Suprapubic skin (tissue), 4 donors: Measurements from ENCODE around the gene GRAMD4. TPM values are rescaled to one million over a fixed set of nuclear protein-coding genes. Genes with fewer than 3 reads are reported as not detected.

Experiments
- DNase-seq, 2 donors: peaks; one replicate each; pipeline ENCODE4 v3.0.0-alpha.2; 2019; ENCODE audit warnings: low spot score in 2 of 2
- H3K27ac ChIP-seq: fragments of 200-600 bp; sonication (generic); one replicate; pipeline ENCODE4 v1.5.1; 2019
- H3K27me3 ChIP-seq: fragments of 200-600 bp; sonication (generic); one replicate; pipeline ENCODE4 v1.5.1; 2019
- H3K36me3 ChIP-seq: fragments of 200-600 bp; sonication (generic); one replicate; pipeline ENCODE4 v1.5.1; 2019
- H3K4me1 ChIP-seq: fragments of 200-600 bp; sonication (generic); one replicate; pipeline ENCODE4 v1.5.1; 2019
- H3K4me3 ChIP-seq: fragments of 200-600 bp; sonication (generic); one replicate; pipeline ENCODE4 v1.5.1; 2019; ENCODE audit warnings: mild to moderate bottlenecking
- H3K9me3 ChIP-seq: fragments of 200-600 bp; sonication (generic); one replicate; pipeline ENCODE4 v1.5.1; 2019
- CTCF ChIP-seq, 2 donors: fragments of 200-600 bp in 1 of 2; fragments of 450-650 bp in 1 of 2; sonication (generic) in 1 of 2; IDR thresholded peaks; one replicate each; pipeline ENCODE4 v1.5.1; 2016 to 2019; ENCODE audit warnings: antibody characterized with exemption in 2 of 2, mild to moderate bottlenecking in 1 of 2, moderate library complexity in 1 of 2
- EP300 ChIP-seq: sonication (generic); formaldehyde crosslinking; IDR thresholded peaks from one replicate; pipeline ENCODE4 v1.6.1; 2017; ENCODE audit warnings: antibody characterized with exemption
- POLR2A ChIP-seq, 2 donors: fragments of 450-650 bp; IDR thresholded peaks; one replicate each; pipeline ENCODE4 v1.6.1; 2017; ENCODE audit warnings: antibody characterized with exemption in 2 of 2, mild to moderate bottlenecking in 2 of 2, moderate library complexity in 2 of 2
- POLR2AphosphoS5 ChIP-seq, 3 donors: sonication (generic); formaldehyde crosslinking; IDR thresholded peaks; one replicate each; pipeline ENCODE4 v1.6.1; 2017; ENCODE audit warnings: antibody characterized with exemption in 3 of 3
- WGBS: methylation state at CpG from one replicate; pipeline ENCODE4 v1.1.5; 2018; 5-methylcytosine and 5-hydroxymethylcytosine counted together
- total RNA-seq, 4 donors: library from RNA; depleted of rRNA; stranded (reverse); fragments of >200 nt; gene quantifications; one replicate each; pipeline ENCODE4 v1.1.0, GENCODE V29; 2016

The GRAMD4 gene
- total RNA-seq, 4 donors from 2014 or later: 64.1 to 230 (median 164) TPM

DNA sequence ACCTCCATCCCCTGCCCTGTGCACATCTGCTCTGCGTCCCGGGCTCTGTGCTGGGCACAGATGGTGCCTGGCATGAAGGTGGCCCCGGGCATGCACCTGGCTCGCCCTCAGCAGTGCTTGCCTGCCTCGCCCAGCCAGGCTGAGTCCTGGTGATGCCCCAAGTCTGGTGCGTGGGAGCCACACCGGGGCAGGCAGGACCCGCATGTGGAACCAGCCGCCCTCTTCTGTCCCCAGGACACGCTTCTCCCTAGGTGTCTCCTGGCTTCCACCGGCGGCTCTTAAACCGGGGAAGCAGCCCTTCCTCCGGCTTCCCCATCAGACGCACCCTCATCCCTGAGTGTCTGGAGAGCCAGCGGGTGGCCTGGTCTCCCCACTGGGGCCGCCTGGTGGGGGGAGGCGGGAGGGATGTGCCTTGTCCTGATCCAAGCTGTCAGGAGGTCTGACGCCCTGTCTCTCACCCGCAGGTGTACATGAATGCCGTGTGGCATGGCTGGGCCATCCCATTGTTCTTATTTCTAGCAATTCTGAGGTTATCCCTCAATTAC is 45.0 kb downstream of the GRAMD4 start:
- 86% methylated on average over 5 of the region's 21 CpGs for WGBS
- no peaks in the 10 kb centered on the region for H3K27me3 ChIP-seq
- DNase-seq: no peak
- peaks cover 85% of the 10 kb centered on the region for H3K36me3 ChIP-seq
- TF ChIP-seq POLR2A (IDR thresholded peaks at IDR 0.05) (no peak), EP300 (no peak), POLR2AphosphoS5 (IDR thresholded peaks at IDR 0.05) (no peak), CTCF (IDR thresholded peaks at IDR 0.05) (no peak)
- no peaks in the 10 kb centered on the region for H3K9me3 ChIP-seq
- H3K4me3 ChIP-seq: no peak overlapping the region
- H3K27ac ChIP-seq: no peak overlapping the region
- peaks cover 21% of the 10 kb centered on the region for H3K4me1 ChIP-seq

- Histone ChIP-seq H3K27me3 (no peaks in the 10 kb centered on the region), H3K36me3 (peaks cover 91% of the 10 kb centered on the region), H3K4me1 (peaks cover 15% of the 10 kb centered on the region), H3K27ac (no peak overlapping the region), H3K9me3 (no peaks in the 10 kb centered on the region), H3K4me3 (no peak overlapping the region)
- 95% methylated on average over 14 of the region's 18 CpGs for whole genome bisulfite sequencing
- no peak for TF ChIP-seq POLR2A (IDR thresholded peaks at IDR 0.05)
- no peak for TF ChIP-seq EP300
- TF ChIP-seq POLR2AphosphoS5 (IDR thresholded peaks at IDR 0.05): no peak
- TF ChIP-seq CTCF (IDR thresholded peaks at IDR 0.05): no peak
- DNase-seq: no peak
Observed at GRCh38 chr22:46665751-46666280, 45.6 kb downstream of the GRAMD4 start.

DNA sequence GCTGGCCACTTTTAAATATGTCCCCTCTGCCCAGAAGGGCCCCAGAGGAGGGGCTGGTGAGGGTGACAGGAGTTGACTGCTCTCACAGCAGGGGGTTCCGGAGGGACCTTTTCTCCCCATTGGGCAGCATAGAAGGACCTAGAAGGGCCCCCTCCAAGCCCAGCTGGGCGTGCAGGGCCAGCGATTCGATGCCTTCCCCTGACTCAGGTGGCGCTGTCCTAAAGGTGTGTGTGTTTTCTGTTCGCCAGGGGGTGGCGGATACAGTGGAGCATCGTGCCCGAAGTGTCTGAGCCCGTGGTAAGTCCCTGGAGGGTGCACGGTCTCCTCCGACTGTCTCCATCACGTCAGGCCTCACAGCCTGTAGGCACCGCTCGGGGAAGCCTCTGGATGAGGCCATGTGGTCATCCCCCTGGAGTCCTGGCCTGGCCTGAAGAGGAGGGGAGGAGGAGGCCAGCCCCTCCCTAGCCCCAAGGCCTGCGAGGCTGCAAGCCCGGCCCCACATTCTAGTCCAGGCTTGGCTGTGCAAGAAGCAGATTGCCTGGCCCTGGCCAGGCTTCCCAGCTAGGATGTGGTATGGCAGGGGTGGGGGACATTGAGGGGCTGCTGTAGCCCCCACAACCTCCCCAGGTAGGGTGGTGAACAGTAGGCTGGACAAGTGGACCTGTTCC is 46.5 kb downstream of the GRAMD4 start:
- Histone ChIP-seq H3K36me3 (peaks cover 94% of the 10 kb centered on the region), H3K27me3 (no peaks in the 10 kb centered on the region), H3K9me3 (no peaks in the 10 kb centered on the region), H3K27ac (no peak overlapping the region), H3K4me3 (no peak overlapping the region), H3K4me1 (peaks cover 6% of the 10 kb centered on the region)
- DNase-seq: no peak
- TF ChIP-seq CTCF (IDR thresholded peaks at IDR 0.05) (no peak), POLR2AphosphoS5 (IDR thresholded peaks at IDR 0.05) (no peak), POLR2A (IDR thresholded peaks at IDR 0.05) (no peak), EP300 (no peak)
- WGBS: 57% methylated on average over 1 of the region's 17 CpGs

- TF ChIP-seq EP300: no peak
- WGBS: 89% methylated on average over 10 of the region's 10 CpGs
Observed at GRCh38 chr22:46667245-46667623, 47.0 kb downstream of the GRAMD4 start.

GRCh38 chr22:46668116-46668515 is 47.9 kb downstream of the GRAMD4 start:
- TF ChIP-seq POLR2A (IDR thresholded peaks at IDR 0.05) (no peak), CTCF (IDR thresholded peaks at IDR 0.05) (no peak), POLR2AphosphoS5 (IDR thresholded peaks at IDR 0.05) (no peak), EP300 (no peak)
- Histone ChIP-seq H3K36me3 (peaks cover 80% of the 10 kb centered on the region), H3K27ac (no peak overlapping the region), H3K27me3 (no peaks in the 10 kb centered on the region), H3K9me3 (no peaks in the 10 kb centered on the region), H3K4me3 (no peak overlapping the region), H3K4me1 (peaks cover 12% of the 10 kb centered on the region)
- 71% methylated on average over 5 of the region's 24 CpGs for WGBS
- DNase-seq: no peak

More at GRCh38 chr22:46667245-46667623, 47.0 kb downstream of the GRAMD4 start:
- no peaks in the 10 kb centered on the region for H3K27me3 ChIP-seq
- H3K4me1 ChIP-seq: peaks cover 4% of the 10 kb centered on the region
- H3K36me3 ChIP-seq: peaks cover 89% of the 10 kb centered on the region
- no peak overlapping the region for H3K4me3 ChIP-seq
- no peak overlapping the region for H3K27ac ChIP-seq
- DNase-seq: no peak
- no peaks in the 10 kb centered on the region for H3K9me3 ChIP-seq
